GM12878 (cell line): ENCODE measurements around the gene EFNA4. TPM values are rescaled to one million over a fixed set of nuclear protein-coding genes. Genes with fewer than 3 reads are reported as not detected.

ENCODE experiments used
- EP300 ChIP-seq, 2 experiments: fragments of 150-350 bp in 1 of 2; IDR thresholded peaks; 2 replicates each; pipeline ENCODE4 v1.6.1; 2011 to 2012; ENCODE audit warnings: low read depth in 2 of 2, low read length in 2 of 2, borderline replicate concordance in 1 of 2, improper control_type of control experiment in 1 of 2, inconsistent platforms in 1 of 2; ENCODE audit not compliant: control insufficient read depth in 1 of 2
- HCFC1 ChIP-seq: fragments of 150-350 bp; IDR thresholded peaks from 2 replicates; pipeline ENCODE4 v1.6.1; 2014; ENCODE audit warnings: low read length
- POLR2AphosphoS5 ChIP-seq: IDR thresholded peaks from 2 replicates; pipeline ENCODE4 v1.6.1; 2011; ENCODE audit warnings: mild to moderate bottlenecking, low read length, inconsistent platforms
- SPI1 ChIP-seq: IDR thresholded peaks from 2 replicates; pipeline ENCODE4 v1.6.1; 2011; ENCODE audit warnings: low read depth, mild to moderate bottlenecking, low read length, moderate library complexity, borderline replicate concordance; ENCODE audit not compliant: insufficient read depth
- YY1 ChIP-seq: IDR thresholded peaks from 2 replicates; pipeline ENCODE4 v1.6.1; 2011; ENCODE audit warnings: low read depth, mild to moderate bottlenecking, low read length
- ZNF622 ChIP-seq: fragments of 450-650 bp; IDR thresholded peaks from 2 replicates; pipeline ENCODE4 v1.6.1; 2017; ENCODE audit warnings: mild to moderate bottlenecking, inconsistent platforms
- ZNF687 ChIP-seq: fragments of 450-650 bp; IDR thresholded peaks from 2 replicates; pipeline ENCODE4 v1.6.1; 2017; ENCODE audit warnings: mild to moderate bottlenecking, moderate library complexity
- polyA plus RNA-seq, 11 experiments: library from polyadenylated mRNA; depleted of rRNA in 4 of 11; unstranded in 6 of 11; stranded (reverse) in 5 of 11; fragments of >200 nt; fragmentation: Nextera tagmentation in 4 of 11; fragmentation: Illumina TruSeq in 1 of 11; extraction: Ambion mirVana in 4 of 11; extraction: Trizol in 1 of 11; gene quantifications; 1 replicate in 1 of 11; 2 replicates in 10 of 11; pipeline versions ENCODE4 v1.2.1 to v1.2.3, GENCODE V29; 2011 to 2016; ENCODE audit warnings: inconsistent platforms in 2 of 11, missing spikeins in 2 of 11, low read depth in 1 of 11
- total RNA-seq, 4 experiments: library from RNA; depleted of rRNA in 3 of 4; stranded (reverse); fragments of >200 nt in 3 of 4; fragmentation: Illumina TruSeq in 1 of 4; extraction: Trizol in 1 of 4; gene quantifications; 2 replicates each; pipeline versions ENCODE4 v1.2.1 to v1.2.3, GENCODE V29; 2013 to 2021

The EFNA4 gene
- total and polyA plus RNA-seq, 10 of the 15 experiments (the other 5 are each of a cell fraction or from before 2014, with no cell fraction given): 0.52 to 14.1 (median 4.8) TPM

DNA sequence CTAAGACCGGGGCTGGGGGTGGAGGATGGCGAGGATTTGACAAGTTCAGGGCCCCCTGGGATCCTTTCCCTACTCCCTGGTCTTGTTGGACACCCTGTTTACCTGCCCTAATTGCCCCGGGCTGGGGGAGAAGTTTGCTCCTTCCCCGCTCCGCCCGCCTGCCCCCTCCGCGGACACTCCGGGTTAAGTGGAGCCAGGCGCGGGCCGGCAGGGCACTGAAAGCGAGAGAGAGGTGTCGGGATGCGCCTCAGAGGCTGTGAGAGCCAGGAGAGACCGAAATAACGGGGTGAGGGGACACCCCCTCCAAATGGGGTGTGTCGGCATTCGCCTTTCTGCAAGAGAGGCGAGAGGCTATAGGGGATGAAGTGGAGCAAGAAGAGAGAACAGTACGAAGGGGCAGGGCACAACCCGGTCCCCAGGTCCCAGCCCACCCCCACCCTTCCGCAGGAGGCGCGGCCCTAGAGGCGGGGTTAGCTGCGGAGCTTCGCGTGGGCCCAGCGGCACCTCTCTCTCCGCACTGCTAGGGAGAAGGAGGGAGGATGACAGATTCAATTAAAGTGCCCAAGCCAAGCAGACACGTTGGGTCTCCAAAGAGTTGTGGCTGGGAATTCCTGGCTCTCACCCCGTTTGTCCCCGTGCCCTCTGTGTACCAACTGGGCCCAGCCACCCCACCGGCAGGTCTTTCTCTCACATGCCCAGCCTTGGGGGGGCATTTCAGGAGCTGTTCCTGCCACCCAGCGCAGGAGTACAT is 18.9 kb downstream of the EFNA4 start (continued):
- TF ChIP-seq ZNF622 (no peak), YY1 (no peak), EP300 (IDR thresholded peaks at IDR 0.05; ENCODE audit: borderline replicate concordance in 1 of 2, control insufficient read depth in 1 of 2, low read depth in 2 of 2, low read length in 2 of 2) (no peak), ZNF687 (no peak), HCFC1 (no peak), SPI1 (no peak), POLR2AphosphoS5 (no peak)
